CD4-positive, CD25-positive, alpha-beta regulatory T cell (primary cell): ENCODE results near the gene PKD1L1. TPM values are rescaled to one million over a fixed set of nuclear protein-coding genes. Genes with fewer than 3 reads are reported as not detected.
"Not testable (repeated sequence)": the region's sequence is repeated elsewhere in the genome, so short reads cannot be mapped to it uniquely, and the experiment has no call there.

Experiments
- ATAC-seq, 2 donors: fragments of 150-1000 bp; cut with Tn5 transposase; one replicate each; pipeline ENCODE4 v1.10.0; 2021; ENCODE audit warnings: low read depth in 2 of 2, moderate number of reproducible peaks in 2 of 2, moderate library complexity in 1 of 2
- DNase-seq, 3 donors: peaks; one replicate each; pipeline versions ENCODE4 v3.0.0 to v3.0.0-alpha.2; 2012 to 2022; ENCODE audit warnings: mixed read lengths in 1 of 3
- H3K27ac ChIP-seq: one replicate; pipeline ENCODE4 v1.7.0; 2013; ENCODE audit warnings: mild to moderate bottlenecking, low read length; ENCODE audit not compliant: insufficient read depth, poor library complexity, severe bottlenecking
- H3K27me3 ChIP-seq: one replicate; pipeline ENCODE4 v1.7.0; 2013; ENCODE audit warnings: low read length; ENCODE audit not compliant: control insufficient read depth, insufficient read depth
- H3K36me3 ChIP-seq: one replicate; pipeline ENCODE4 v1.7.0; 2013; ENCODE audit warnings: mild to moderate bottlenecking, low read length, moderate library complexity; ENCODE audit not compliant: control insufficient read depth, insufficient read depth
- H3K4me1 ChIP-seq: 2 replicates; pipeline ENCODE4 v1.7.0; 2013; ENCODE audit warnings: mild to moderate bottlenecking, low read length; ENCODE audit not compliant: insufficient read depth, control insufficient read depth, poor library complexity, severe bottlenecking
- H3K4me3 ChIP-seq: one replicate; pipeline ENCODE4 v1.7.0; 2013; ENCODE audit warnings: low read depth, mild to moderate bottlenecking, low read length, moderate library complexity
- H3K9me3 ChIP-seq, 2 experiments: 1 replicate in 1 of 2; 2 replicates in 1 of 2; pipeline ENCODE4 v1.7.0; 2013; ENCODE audit warnings: low read length in 2 of 2, mild to moderate bottlenecking in 1 of 2, moderate library complexity in 1 of 2; ENCODE audit not compliant: control insufficient read depth in 2 of 2
- H3K27ac Mint-ChIP-seq, 3 donors: one replicate each; pipeline ENCODE4 v1.8.0; 2020 to 2022; ENCODE audit warnings: mild to moderate bottlenecking in 3 of 3, mixed read lengths in 3 of 3, moderate library complexity in 2 of 3
- H3K27me3 Mint-ChIP-seq: one replicate; pipeline ENCODE4 v1.8.0; 2022; ENCODE audit warnings: mild to moderate bottlenecking, mixed read lengths
- H3K36me3 Mint-ChIP-seq: one replicate; pipeline ENCODE4 v1.8.0; 2020; ENCODE audit warnings: mixed read lengths
- H3K4me1 Mint-ChIP-seq, 4 donors: one replicate each; pipeline ENCODE4 v1.8.0; 2020 to 2022; ENCODE audit warnings: mixed read lengths in 4 of 4, mild to moderate bottlenecking in 1 of 4
- H3K4me3 Mint-ChIP-seq, 4 donors: one replicate each; pipeline ENCODE4 v1.8.0; 2020 to 2022; ENCODE audit warnings: mild to moderate bottlenecking in 4 of 4, mixed read lengths in 4 of 4, moderate library complexity in 3 of 4
- H3K9me3 Mint-ChIP-seq, 7 donors: one replicate each; pipeline ENCODE4 v1.8.0; 2020 to 2022; ENCODE audit warnings: mixed read lengths in 7 of 7, mild to moderate bottlenecking in 3 of 7, moderate library complexity in 2 of 7
- polyA plus RNA-seq, 4 donors: library from polyadenylated mRNA; unstranded; fragments of 300-500 nt; fragmentation: Illumina TruSeq; gene quantifications; one replicate each; pipeline ENCODE4 v1.2.3, GENCODE V29; 2021
- total RNA-seq: library from RNA; stranded (reverse); gene quantifications from one replicate; pipeline ENCODE4 v1.2.3, GENCODE V29; 2022

Gene PKD1L1
- total and polyA plus RNA-seq, 5 donors from 2014 or later: 0.02 to 0.17 (median 0.06) TPM; not detected in 2

DNA sequence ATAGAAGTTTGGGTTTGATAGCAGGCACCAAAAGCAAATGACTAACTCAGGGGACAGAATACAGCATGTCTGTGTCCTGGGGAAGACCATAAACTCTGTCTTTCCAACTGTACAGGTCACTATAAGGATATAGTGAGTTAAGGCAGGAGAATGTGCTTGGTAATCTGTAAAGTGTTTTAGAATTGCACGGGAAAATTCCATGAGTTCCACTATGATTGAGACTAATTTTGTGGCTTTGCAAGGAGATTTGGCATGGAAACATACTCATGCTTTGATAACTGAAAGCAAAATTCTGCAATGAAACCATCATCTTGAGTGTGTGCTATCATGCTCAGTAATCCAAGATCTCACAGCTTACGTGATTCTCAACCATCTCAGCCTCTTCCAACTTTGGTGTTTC lies 152.6 kb downstream of the PKD1L1 start:
- no peaks in the 10 kb centered on the region for H3K4me1 Mint-ChIP-seq
- ATAC-seq: no peak

DNA sequence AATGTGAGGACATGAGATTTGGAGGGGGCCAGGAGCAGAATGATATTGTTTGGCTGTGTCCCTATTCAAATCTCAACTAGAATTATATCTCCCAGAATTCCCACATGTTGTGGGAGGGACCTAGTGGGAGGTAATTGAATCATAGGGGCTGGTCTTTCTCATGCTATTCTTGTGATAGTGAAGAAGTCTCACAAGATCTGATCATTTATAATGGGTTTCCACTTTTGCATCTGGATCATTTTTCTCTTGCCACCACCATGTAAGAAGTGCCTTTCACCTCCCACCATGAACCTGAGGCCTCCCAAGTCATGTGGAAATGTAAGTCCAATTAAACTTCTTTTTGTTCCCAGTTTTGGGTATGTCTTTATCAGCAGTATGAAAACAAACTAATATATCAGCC lies 153.1 kb downstream of the PKD1L1 start:
- H3K4me1 ChIP-seq, H3K27ac Mint-ChIP-seq, H3K9me3 ChIP-seq, H3K36me3 Mint-ChIP-seq, H3K36me3 ChIP-seq, H3K27ac ChIP-seq, DNase-seq, H3K9me3 Mint-ChIP-seq, H3K27me3 ChIP-seq, ATAC-seq, H3K4me3 Mint-ChIP-seq, H3K4me3 ChIP-seq, H3K27me3 Mint-ChIP-seq, H3K4me1 Mint-ChIP-seq: not testable (repeated sequence)

More for the DNA sequence above, 152.6 kb downstream of the PKD1L1 start:
- no peak overlapping the region for H3K4me3 Mint-ChIP-seq
- Histone ChIP-seq H3K4me1 (no peaks in the 10 kb centered on the region), H3K27me3 (no peaks in the 10 kb centered on the region), H3K4me3 (no peak overlapping the region), H3K27ac (no peak overlapping the region), H3K36me3 (no peaks in the 10 kb centered on the region), H3K9me3 (no peaks in the 10 kb centered on the region)
- H3K9me3 Mint-ChIP-seq: peaks cover 0 to 1% (median 0%) of the 10 kb centered on the region in 7 donors
- no peak for DNase-seq
- no peaks in the 10 kb centered on the region for H3K36me3 Mint-ChIP-seq
- H3K27me3 Mint-ChIP-seq: no peaks in the 10 kb centered on the region
- no peak overlapping the region for H3K27ac Mint-ChIP-seq

DNA sequence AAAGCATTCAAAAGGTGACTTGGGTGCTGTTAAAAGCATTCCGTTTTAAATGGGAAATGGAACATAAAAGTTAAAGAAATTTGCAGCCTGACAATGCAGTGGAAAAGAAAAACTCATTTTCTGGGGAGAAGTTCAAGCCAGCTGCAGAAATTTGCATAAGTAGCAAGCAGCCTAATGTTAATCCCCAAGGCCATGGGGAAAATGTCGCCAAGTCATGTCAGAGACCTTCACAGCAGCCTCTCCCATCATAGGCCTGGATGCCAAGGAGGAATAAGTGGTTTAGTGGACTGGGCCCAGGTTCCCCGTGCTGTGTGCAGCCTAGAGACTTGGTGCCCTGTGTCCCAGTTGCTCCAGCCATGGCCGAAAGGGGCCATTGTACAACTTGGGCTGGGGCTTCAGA lies 154.2 kb downstream of the PKD1L1 start:
- ATAC-seq: no peak
- Mint-ChIP-seq H3K36me3 (no peaks in the 10 kb centered on the region), H3K9me3 (peaks cover 0 to 1% (median 0%) of the 10 kb centered on the region in 7 donors), H3K4me3 (no peak overlapping the region), H3K27me3 (no peaks in the 10 kb centered on the region), H3K27ac (no peak overlapping the region), H3K4me1 (no peaks in the 10 kb centered on the region)
- H3K4me3 ChIP-seq: no peak overlapping the region
- H3K9me3 ChIP-seq: no peaks in the 10 kb centered on the region
- no peak overlapping the region for H3K27ac ChIP-seq
- no peak for DNase-seq
- H3K36me3 ChIP-seq: no peaks in the 10 kb centered on the region
- no peaks in the 10 kb centered on the region for H3K4me1 ChIP-seq
- no peaks in the 10 kb centered on the region for H3K27me3 ChIP-seq

DNA sequence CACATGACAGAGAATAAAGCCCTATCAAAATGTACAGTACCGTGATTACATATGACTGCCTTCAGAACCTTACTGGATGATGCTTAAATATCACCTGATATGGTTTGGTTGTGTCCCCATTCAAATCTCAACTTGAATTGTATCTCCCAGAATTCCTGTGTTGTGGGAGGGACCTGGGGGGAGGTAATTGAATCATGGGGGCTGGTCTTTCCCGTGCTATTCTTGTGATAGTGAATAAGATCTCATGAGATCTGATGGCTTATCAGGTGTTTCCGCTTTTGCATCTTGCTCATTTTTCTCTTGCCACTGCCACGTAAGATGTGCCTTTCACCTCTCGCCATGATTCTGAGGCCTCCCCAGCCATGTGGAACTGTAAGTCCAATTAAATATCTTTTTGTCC lies 155.1 kb downstream of the PKD1L1 start:
- not testable (repeated sequence) for ATAC-seq, H3K9me3 ChIP-seq, H3K9me3 Mint-ChIP-seq, H3K27me3 ChIP-seq, H3K27me3 Mint-ChIP-seq, H3K36me3 ChIP-seq, H3K36me3 Mint-ChIP-seq, H3K27ac Mint-ChIP-seq, H3K4me1 ChIP-seq, H3K4me1 Mint-ChIP-seq, H3K4me3 Mint-ChIP-seq, DNase-seq, H3K4me3 ChIP-seq, H3K27ac ChIP-seq

DNA sequence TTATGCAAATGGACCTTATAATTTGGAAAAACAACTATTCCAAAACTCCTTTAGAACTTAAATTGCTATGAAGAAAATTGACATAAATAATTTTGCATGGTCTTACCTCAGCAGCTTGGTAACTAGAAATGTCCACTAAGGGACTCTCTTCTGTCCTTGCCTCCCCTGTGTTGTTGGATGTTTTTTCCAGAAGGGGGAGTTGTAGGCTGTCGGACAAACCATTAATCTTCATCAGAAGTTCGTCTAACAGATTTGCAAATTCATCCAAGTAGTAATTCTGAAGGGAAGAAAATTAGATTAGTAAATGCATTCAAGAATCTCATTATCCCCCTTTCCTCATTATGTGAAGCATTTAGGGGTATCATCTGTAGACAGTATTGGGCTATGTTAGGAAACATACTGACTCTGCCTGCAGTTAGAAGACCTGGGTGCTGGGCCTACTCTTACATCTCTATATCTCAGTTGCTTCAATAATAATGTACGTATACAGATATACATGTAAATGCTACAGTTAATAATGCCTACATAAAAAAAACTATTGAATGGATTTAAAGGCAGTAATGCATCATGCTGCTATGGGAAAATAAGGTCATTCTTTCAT lies 155.6 kb downstream of the PKD1L1 start:
- Histone ChIP-seq H3K4me3 (no peak overlapping the region), H3K27ac (no peak overlapping the region), H3K36me3 (no peaks in the 10 kb centered on the region), H3K4me1 (no peaks in the 10 kb centered on the region), H3K27me3 (no peaks in the 10 kb centered on the region), H3K9me3 (no peaks in the 10 kb centered on the region)
- H3K36me3 Mint-ChIP-seq: no peaks in the 10 kb centered on the region
- H3K27me3 Mint-ChIP-seq: no peaks in the 10 kb centered on the region
- ATAC-seq: no peak
- H3K4me1 Mint-ChIP-seq: no peaks in the 10 kb centered on the region
- H3K27ac Mint-ChIP-seq: no peak overlapping the region
- no peak for DNase-seq
- H3K4me3 Mint-ChIP-seq: no peak overlapping the region
- H3K9me3 Mint-ChIP-seq: peaks cover 0 to 1% (median 0%) of the 10 kb centered on the region in 7 donors

DNA sequence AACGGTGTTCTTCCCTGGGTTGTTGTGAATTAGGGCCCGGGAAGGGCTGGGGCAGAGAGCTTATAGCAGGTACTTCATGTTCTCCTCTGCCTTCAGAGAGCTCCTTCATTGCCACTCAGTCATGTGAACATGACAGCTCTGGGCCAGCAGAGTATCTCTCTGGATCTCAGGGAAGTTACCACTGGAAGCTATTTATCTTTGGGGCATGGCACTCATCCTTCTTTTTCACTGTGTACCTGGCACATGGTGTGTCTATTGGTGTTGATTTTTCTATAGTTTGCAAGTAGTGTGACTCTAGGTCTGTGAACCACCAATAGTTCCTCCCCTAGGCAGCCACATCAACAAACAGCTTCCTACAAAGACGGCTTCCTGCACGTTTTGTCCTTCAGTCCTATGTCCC lies 156.6 kb downstream of the PKD1L1 start:
- H3K9me3 Mint-ChIP-seq: peaks cover 0 to 1% (median 0%) of the 10 kb centered on the region in 7 donors
- no peaks in the 10 kb centered on the region for H3K36me3 Mint-ChIP-seq
- no peak for ATAC-seq
- H3K9me3 ChIP-seq: no peaks in the 10 kb centered on the region
- no peaks in the 10 kb centered on the region for H3K4me1 Mint-ChIP-seq
- no peaks in the 10 kb centered on the region for H3K4me1 ChIP-seq
- H3K27me3 ChIP-seq: no peaks in the 10 kb centered on the region
- no peaks in the 10 kb centered on the region for H3K27me3 Mint-ChIP-seq
- no peak overlapping the region for H3K27ac Mint-ChIP-seq
- H3K36me3 ChIP-seq: no peaks in the 10 kb centered on the region
- no peak overlapping the region for H3K4me3 ChIP-seq
- no peak overlapping the region for H3K27ac ChIP-seq
- no peak overlapping the region for H3K4me3 Mint-ChIP-seq
- DNase-seq: no peak

DNA sequence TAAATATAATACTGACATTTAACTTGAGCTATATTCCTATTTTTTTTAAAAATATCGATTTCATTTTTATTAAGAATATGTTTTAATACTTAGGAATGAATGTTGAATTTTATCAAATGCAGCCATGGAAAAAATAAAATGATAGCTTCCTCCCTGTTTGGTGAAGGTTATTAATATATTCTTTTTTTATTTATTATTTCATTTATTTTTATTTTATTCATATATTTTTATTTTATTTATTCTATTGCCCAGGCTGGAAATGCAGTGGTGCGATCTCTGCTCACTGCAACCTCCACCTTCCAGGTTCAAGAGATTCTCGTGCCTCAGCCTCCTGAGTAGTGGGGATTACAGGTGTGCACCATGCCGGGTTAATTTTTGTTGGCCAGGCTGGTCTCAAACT lies 160.2 kb downstream of the PKD1L1 start:
- Mint-ChIP-seq H3K27me3 (no peaks in the 10 kb centered on the region), H3K27ac (no peak overlapping the region), H3K4me3 (no peak overlapping the region), H3K4me1 (no peaks in the 10 kb centered on the region), H3K9me3 (peaks cover 0 to 1% (median 0%) of the 10 kb centered on the region in 7 donors), H3K36me3 (no peaks in the 10 kb centered on the region)
- no peak for DNase-seq
- Histone ChIP-seq H3K27ac (no peak overlapping the region), H3K4me3 (no peak overlapping the region), H3K4me1 (no peaks in the 10 kb centered on the region), H3K9me3 (no peaks in the 10 kb centered on the region), H3K36me3 (no peaks in the 10 kb centered on the region), H3K27me3 (no peaks in the 10 kb centered on the region)
- ATAC-seq: no peak

DNA sequence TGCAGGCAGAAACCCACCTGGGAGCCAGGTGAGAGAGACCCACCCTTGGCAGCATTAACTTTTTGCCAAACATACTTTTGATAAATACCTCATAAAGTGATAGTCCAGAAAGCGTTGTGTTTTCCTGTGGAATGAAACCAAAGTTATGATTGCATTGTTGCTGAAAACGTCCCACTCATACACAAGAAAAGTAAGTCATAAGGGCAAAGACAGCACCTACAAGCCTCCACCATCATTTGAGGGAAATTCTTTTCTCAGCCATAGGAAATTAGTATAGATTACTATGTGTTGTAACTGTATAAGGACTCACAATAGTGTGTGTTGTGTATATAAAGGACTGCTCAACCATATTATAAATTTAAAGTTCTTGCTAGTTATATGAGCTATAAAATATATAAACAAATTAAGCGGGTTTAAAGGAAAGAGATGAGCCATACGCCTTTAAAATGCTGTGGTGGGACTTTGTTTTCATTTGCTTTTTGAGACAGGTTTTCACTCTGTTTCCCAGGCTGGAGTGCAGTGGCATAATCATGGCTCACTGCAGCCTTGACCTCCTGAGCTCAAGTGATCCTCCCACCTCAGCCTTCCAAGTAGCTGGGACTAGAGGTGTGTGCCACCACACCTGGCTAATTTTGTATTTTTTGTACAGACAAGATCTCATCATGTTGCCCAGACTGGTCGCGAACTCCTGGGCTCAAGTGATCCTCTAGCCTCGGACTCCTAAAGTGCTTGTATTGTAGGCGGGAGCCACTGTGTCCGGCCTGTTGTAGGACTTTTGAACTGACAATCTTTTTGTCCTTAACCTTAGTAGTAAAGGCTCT lies 160.8 kb downstream of the PKD1L1 start:
- H3K27me3 ChIP-seq: no peaks in the 10 kb centered on the region
- H3K27ac Mint-ChIP-seq: no peak overlapping the region
- peaks cover 0 to 1% (median 0%) of the 10 kb centered on the region in 7 donors for H3K9me3 Mint-ChIP-seq
- no peak overlapping the region for H3K4me3 Mint-ChIP-seq
- no peaks in the 10 kb centered on the region for H3K9me3 ChIP-seq
- no peaks in the 10 kb centered on the region for H3K36me3 ChIP-seq
- no peaks in the 10 kb centered on the region for H3K4me1 ChIP-seq
- H3K27me3 Mint-ChIP-seq: no peaks in the 10 kb centered on the region
- H3K27ac ChIP-seq: no peak overlapping the region
- H3K36me3 Mint-ChIP-seq: no peaks in the 10 kb centered on the region
- no peak for ATAC-seq
- no peaks in the 10 kb centered on the region for H3K4me1 Mint-ChIP-seq
- no peak overlapping the region for H3K4me3 ChIP-seq
- no peak for DNase-seq
